Endometrial microvascular endothelial cells (primary cell): ENCODE measurements around the gene PITPNM2. TPM values are rescaled to one million over a fixed set of nuclear protein-coding genes. Genes with fewer than 3 reads are reported as not detected.

Experiments
- in situ Hi-C: cut with HindIII; loops from 2 replicates; pipeline ENCODE4 v1.10.0; 2017; ENCODE audit warnings: low sequenced_read_pairs, low pct_unique_long_range_greater_than_20kb; ENCODE audit errors: inconsistent ontology term
- total RNA-seq: library from RNA; depleted of rRNA; stranded (reverse); fragments of >200 nt; gene quantifications from one replicate; pipeline ENCODE4 v1.2.3, GENCODE V29; 2015; ENCODE audit errors: inconsistent ontology term

The PITPNM2 gene
- total RNA-seq = 5.9 TPM

- in situ Hi-C loops = no loop called here
Measured at GRCh38 chr12:123150744-123151456, at the start of gene PITPNM2. Gene PITPNM2, minus strand, starts transcription at chr12:123151090. Its CDS starts 116,500 bp downstream, at chr12:123034590.

DNA sequence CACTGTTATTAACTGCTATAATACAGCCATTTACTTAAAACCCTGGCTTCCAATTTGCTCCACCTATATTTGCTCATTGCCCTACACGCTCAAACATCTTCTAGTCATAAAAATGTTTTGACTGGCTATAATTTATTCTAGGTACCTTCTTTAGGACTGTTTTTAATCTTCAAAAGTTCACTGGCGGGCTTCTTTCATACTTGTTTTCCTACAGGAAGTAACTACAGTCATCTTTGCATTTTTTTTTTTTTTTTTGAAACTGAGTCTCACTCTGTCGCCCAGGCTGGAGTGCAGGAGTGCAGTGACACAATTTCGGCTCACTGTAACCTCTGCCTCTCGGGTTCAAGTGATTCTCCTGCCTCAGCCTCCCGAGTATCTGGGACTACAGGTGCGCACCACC is 49.5 kb upstream of the PITPNM2 start:
- in situ Hi-C loops = no loop called here

GRCh38 chr12:123199936-123200335 is 49.0 kb upstream of the PITPNM2 start:
- in situ Hi-C loops = no loop called here

DNA sequence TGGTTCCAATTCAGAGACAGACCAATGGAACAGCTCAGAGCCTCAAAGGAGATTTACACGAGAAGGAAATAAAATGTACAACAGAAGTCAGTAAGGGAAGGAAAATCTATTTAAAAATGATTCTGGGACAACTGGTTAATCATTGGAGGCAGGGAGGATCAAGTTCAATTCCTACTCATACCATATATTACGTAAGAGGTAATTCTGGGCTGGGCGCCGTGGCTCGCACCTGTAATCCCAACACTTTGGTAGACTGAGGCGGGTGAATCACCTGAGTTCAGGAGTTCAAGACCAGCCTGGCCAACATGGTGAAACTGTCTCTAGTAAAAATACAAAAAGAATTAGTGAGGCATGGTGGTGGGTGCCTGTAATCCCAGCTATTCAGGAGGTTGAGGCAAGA is 36.7 kb upstream of the PITPNM2 start:
- in situ Hi-C loops = no loop called here

DNA sequence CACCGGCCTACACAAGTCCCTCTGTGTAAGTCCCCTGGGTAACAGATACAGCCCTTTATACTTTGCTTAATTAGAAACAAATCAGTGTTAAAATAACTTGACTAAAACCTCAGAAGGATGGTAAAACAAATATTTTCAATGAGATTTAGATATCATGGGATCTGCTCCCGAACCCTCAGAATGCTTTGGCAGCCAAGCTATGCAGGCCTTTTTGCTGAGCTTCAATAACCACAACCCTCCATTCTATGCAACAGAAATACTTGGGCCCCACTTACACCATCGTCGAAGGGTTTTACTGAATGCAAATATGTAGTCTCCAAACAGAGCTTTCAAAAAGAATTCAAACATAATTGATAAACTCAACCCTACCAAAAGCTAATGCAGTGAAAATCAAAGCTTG is 29.3 kb upstream of the PITPNM2 start:
- in situ Hi-C loops = no loop called here

DNA sequence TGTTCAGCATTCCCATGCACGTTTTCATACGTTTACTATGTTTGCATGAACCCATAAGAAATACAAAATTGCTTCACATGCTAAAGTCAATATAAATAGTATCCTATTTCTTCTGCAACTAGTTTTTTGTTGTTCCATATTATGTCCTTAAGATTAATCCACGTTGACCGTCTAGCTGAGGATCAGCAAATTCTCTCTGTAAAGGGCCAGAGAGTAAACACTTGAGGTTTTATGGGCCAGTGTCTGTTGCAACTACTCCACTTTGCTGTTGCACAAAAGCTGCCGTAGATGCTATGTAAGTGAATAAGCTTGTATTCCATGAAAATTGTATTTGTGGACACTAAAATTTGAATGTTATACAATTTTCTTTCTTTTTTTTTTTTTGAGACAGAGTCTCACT is 21.1 kb upstream of the PITPNM2 start:
- in situ Hi-C loops = no loop called here

- in situ Hi-C loops = no loop called here
Measured at GRCh38 chr12:123167329-123167728, 16.4 kb upstream of the PITPNM2 start.

- in situ Hi-C loops = no loop called here
Measured at GRCh38 chr12:123165537-123165936, 14.6 kb upstream of the PITPNM2 start.

DNA sequence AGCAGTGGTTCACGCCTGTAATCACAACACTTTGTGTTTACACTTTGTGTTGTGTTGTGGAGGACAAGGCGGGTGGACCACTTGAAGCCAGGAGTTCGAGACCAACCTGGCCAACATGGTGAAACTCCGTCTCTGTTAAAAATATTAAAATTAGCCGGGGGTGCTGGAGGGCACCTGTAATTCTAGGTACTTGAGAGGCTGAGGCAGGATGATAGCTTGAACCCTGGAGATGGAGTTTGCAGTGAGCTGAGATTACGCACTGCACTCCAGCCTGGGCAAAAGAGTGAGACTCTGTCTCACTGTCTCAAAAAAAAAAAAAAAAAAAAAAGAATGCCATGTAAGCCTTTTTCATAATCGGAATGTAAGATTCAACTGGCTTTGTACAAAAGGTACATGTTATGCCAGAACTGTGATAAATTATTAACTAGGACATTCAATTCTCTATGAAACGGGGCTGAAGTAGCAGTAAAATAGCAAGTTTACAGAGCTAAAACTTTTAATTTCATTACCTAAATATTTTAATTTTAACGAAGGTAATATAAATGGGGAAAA is 13.9 kb upstream of the PITPNM2 start:
- in situ Hi-C loops = no loop called here

DNA sequence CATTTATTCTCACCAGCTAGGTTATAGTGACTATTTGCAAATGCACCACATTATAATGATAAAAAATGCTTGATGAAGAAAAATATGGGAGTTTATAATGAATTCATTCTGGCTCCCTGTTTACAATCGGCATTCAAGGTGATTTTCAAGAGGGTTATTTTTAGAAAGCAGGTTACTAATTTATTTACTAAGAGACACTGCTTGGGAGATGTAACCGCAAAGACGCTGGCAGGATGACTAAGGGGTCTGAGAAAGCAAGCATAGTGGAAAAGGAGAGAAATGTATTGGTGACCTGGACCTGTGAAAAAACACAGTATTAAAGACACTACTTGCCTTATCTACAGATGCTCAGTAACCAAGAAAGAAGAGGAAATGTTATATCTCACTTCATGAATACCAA is 13.3 kb upstream of the PITPNM2 start:
- in situ Hi-C loops = no loop called here

- in situ Hi-C loops = no loop called here
Measured at GRCh38 chr12:123163227-123163626, 12.3 kb upstream of the PITPNM2 start.

DNA sequence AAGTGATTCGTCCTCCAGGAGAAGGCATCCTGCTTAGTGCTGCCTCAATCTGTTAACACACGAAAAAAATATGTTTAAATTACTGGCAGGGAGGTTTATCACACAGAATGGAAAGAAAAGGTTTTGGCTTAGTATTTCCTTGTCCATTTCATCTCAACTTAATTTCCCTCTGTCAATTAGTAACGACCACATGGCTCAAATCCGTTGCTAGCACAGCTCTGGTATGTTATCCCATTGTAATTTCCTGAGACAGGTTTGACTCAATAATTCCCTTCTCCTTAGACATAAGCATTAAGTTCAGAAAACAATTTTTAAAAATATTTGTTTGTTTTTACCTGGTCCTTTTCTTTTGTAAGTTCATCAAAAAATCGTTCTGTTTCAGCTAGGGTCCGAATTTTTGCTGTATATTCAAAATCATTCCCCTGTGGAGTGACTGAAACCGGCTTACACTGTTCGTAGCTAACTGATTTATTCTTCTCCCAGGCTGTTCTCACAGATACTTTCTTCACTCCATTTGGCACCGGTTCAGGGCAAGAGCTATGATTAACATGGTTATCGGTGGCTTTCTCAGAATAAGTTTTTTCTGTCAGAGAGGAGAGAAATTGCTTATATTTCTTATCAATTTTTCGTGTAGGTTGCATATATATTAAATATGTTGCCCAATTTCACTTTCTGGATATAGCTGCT is 10.1 kb upstream of the PITPNM2 start:
- in situ Hi-C loops = no loop called here

DNA sequence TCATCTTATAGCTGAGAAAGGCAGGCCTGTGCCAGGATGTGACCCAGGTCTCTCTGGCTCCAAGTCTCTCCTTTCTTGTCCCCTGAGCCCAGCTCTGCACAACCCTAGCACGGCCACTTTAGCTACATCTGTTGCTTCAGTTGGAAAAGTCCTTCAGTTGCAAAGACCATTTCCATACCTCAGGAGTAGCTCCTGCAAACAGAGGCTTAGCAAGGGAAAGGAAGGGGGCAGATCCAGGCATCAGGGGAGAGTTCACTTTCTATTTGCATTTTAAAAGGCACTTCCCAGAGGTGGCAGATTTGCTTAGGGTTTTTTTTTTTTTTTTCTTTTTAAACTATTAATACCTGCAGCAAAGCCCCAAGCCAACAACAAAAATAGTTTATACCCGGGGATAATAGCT is 3.0 kb upstream of the PITPNM2 start:
- in situ Hi-C loops = no loop called here

DNA sequence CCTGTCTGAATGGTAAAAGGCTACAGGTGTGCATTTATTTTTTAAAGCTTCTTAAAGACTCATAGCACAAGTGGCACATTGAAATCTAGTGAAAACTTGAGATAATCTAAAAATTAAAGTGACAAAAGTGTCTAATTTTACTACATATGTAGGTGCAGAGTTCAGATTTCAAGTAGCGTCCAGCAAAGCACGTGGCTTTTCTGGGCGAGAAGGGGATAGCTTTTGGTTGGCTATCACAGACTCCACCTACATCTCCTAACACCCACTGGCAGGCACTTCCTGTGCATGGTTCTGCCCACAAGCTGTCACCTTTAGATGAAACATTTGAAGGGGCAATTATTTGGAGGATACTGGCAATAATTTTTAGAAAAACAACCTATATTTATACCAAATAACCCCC is 1.9 kb upstream of the PITPNM2 start:
- in situ Hi-C loops = no loop called here

- in situ Hi-C loops = no loop called here
Measured at GRCh38 chr12:123151457-123152454, 866 bp upstream of the PITPNM2 start.

DNA sequence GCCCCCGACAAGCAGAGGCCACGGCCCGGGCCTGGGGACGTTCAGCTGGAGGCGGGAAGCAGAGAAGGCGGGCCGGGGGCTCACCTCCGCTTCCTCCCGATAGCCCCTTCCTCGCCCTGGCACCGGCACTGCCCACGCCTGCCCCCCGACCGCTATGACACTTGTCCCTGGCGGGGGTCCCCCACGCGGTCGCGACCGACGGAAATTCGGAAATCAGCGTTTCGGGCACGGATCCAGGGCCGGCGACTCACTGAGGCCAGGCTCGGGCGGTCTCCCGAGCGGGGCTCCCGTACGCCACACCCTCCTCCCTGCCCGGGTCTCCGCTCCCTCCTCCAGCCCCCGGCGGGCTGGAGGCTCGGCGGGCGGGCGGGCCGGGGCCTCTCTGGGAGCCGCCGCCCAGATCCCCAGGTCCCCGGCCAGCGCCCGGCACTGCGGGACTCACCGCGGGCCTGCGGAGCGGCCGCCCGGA is 581 bp downstream of the PITPNM2 start:
- in situ Hi-C loops = no loop called here

DNA sequence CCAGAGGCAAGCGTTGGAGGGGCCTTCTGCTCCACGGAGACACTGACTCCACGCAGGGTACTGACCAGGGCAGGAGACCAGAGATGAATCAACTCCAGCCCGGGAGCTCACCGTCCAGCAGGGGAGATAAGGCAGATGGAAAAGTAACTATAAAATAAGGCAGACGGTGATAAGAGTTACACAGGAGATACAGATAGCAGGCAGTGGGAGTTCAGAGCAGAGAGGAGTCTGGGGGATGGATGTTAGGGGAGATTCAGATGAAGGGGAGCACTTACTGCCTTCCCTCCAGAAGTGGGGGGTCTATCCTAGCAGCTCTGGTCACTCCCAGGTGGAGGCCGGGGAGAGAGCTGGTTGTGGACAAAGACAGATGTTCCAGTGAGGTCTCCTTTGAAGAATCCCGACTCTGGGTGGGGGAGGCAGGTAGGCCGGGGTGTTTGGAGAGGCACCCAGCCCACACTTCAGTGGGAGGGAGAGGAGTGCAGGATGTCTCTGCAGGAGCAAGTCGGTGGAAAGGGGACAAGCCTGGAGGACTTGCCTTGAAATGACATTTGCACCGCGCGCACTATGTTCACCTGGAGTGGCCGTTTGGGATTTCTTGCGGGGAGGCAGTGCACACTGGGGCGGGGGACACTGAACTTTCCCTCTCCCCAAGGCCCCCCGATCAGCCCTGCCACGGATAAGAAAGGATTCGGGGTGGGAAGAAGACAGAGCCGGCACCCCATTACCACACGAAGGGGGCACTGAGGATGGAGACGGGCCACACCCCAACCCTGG is 1.2 kb downstream of the PITPNM2 start:
- in situ Hi-C loops = no loop called here

- in situ Hi-C loops = no loop called here
Measured at GRCh38 chr12:123149088-123149487, 1.8 kb downstream of the PITPNM2 start.
